ENCODE measurements around the gene NUBP1. TPM values are rescaled to one million over a fixed set of nuclear protein-coding genes. Genes with fewer than 3 reads are reported as not detected.
A peak's percentile ranks its signal among the peaks of the same experiment; 100 is the strongest.

Gene NUBP1
- total and polyA plus RNA-seq, 10 donors = 22.8 to 52.2 (median 42.8) TPM

DNA sequence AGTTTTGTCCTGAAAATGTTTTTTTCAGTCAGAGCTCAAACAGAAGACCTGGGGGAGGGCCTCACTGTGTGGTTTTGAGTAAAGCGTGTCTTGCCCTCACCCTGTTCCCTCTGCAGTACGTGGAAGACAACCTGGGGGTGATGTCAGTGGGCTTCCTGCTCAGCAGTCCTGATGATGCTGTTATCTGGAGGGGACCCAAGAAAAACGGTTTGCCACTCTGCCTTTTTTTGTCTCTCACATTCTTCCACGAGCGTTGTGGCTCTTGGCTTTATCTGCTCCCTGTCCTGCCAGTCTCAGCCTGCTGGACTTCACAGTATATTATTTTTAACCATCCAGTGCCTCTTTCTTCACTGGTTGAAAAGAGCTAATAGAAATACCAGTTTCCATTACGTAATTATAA lies 12.9 kb downstream of the NUBP1 start:
- H3K27me3 ChIP-seq (replicated peaks in 1 of 7) = no peaks in the 10 kb centered on the region
- no peaks in the 10 kb centered on the region for H3K9me3 ChIP-seq
- peak; percentile 18 for DNase-seq
- intact Hi-C loops (cut with DNase I; ENCODE audit: low total_unique reads) = no loop called here
- peaks cover 0 to 39% (median 17%) of the 10 kb centered on the region in 6 donors for H3K4me1 ChIP-seq
- no peak for TF ChIP-seq POLR2AphosphoS5 (IDR thresholded peaks at IDR 0.05)
- no peak for TF ChIP-seq CTCF (IDR thresholded peaks at IDR 0.05 in 8 of 11, conservative IDR thresholded peaks at IDR 0.05 in 3 of 11)
- no peak for TF ChIP-seq POLR2A (IDR thresholded peaks at IDR 0.05)
- no peak overlapping the region for H3K27ac ChIP-seq
- peaks cover 5 to 100% (median 71%) of the 10 kb centered on the region in 6 donors for H3K36me3 ChIP-seq
- H3K4me3 ChIP-seq = no peak overlapping the region
- 73 to 81% (median 78%) methylated on average over 6 of the region's 6 CpGs for WGBS, 5 donors

DNA sequence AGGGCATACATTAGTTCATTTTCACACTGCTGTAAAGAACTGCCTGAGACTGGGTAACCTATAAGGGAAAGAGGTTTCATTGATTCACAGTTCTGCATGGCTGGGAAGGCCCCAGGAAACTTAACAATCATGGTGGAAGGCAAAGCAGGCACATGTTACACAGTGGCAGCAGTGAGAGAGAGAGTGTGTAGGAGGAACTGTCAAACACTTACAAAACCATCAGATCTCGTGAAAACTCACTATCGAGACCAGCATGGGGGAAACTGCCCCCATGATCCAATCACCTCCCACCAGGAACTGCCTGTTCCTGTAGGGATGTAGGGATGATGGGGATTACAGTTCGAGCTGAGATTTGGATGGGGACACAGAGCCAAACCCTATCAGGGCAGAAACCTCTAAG lies 17.2 kb downstream of the NUBP1 start:
- no peaks in the 10 kb centered on the region for H3K9me3 ChIP-seq
- no peak overlapping the region for H3K27ac ChIP-seq
- WGBS, 5 donors = 61 to 76% (median 65%) methylated on average over 3 of the region's 3 CpGs
- H3K4me3 ChIP-seq = no peak overlapping the region
- H3K36me3 ChIP-seq = peaks cover 10 to 100% (median 83%) of the 10 kb centered on the region in 6 donors
- intact Hi-C loops (cut with DNase I; ENCODE audit: low total_unique reads) = no loop called here
- H3K27me3 ChIP-seq (replicated peaks in 1 of 7) = no peaks in the 10 kb centered on the region
- no peak for TF ChIP-seq POLR2A (IDR thresholded peaks at IDR 0.05)
- TF ChIP-seq CTCF (IDR thresholded peaks at IDR 0.05 in 8 of 11, conservative IDR thresholded peaks at IDR 0.05 in 3 of 11) = no peak
- TF ChIP-seq POLR2AphosphoS5 (IDR thresholded peaks at IDR 0.05) = no peak
- no peak for DNase-seq
- H3K4me1 ChIP-seq = peaks cover 7 to 18% (median 12%) of the 10 kb centered on the region in 6 donors

- H3K27me3 ChIP-seq (replicated peaks in 1 of 7) = no peaks in the 10 kb centered on the region
- no peak overlapping the region for H3K27ac ChIP-seq
- intact Hi-C loops (cut with DNase I; ENCODE audit: low total_unique reads) = no loop called here
- H3K9me3 ChIP-seq = no peaks in the 10 kb centered on the region
- TF ChIP-seq POLR2A (IDR thresholded peaks at IDR 0.05) (no peak), CTCF (IDR thresholded peaks at IDR 0.05 in 8 of 11, conservative IDR thresholded peaks at IDR 0.05 in 3 of 11) (no peak), POLR2AphosphoS5 (IDR thresholded peaks at IDR 0.05) (no peak)
- 81 to 93% (median 88%) methylated on average over 8 of the region's 8 CpGs for WGBS, 5 donors
- no peak overlapping the region for H3K4me3 ChIP-seq
- H3K36me3 ChIP-seq = peaks cover 10 to 100% (median 78%) of the 10 kb centered on the region in 6 donors
- no peak for DNase-seq
- H3K4me1 ChIP-seq = peaks cover 7 to 23% (median 16%) of the 10 kb centered on the region in 6 donors
Observed at GRCh38 chr16:10761373-10761772, 17.7 kb downstream of the NUBP1 start.

DNA sequence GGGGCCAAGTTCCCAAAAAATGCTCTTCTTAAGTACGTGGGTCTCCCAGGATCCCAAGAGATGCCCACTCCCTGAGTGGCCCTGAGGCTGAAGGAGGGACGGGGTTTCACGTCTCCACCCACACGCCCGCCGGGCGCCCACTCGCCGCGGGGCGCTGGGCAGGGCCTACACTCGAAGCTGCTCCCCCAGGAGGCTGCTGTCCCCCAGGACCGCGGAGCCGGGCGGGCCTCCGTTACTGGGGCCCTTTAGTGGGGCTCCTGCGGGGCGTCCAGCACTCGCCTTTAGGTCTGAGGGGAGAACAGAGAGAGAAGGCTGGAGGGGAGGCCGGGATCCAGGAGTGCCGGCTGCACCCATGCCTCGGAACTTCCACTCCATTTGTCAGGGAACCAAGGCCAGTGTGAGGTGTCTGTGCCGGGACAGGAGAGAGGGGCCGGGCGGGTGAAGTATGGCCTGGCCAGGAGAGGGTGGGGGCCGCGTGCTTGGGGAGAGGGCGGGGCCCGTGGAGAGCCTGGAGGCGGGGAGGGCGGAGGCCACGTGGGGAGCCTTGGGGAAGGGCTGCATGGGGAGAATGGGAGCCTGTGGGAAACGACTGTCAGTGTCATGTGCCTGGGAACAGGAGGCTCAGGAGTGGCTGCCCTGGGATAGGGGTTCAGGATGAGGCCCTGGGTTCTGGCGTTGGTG lies 18.8 kb downstream of the NUBP1 start:
- Histone ChIP-seq H3K4me1 (peaks cover 7 to 28% (median 17%) of the 10 kb centered on the region in 6 donors), H3K36me3 (peaks cover 10 to 100% (median 68%) of the 10 kb centered on the region in 6 donors), H3K9me3 (no peaks in the 10 kb centered on the region), H3K27ac (no peak overlapping the region), H3K27me3 (replicated peaks in 1 of 7) (no peaks in the 10 kb centered on the region), H3K4me3 (no peak overlapping the region)
- 89 to 95% (median 93%) methylated on average over 16 to 35 of the region's 35 CpGs for WGBS, 5 donors
- intact Hi-C loops (cut with DNase I; ENCODE audit: low total_unique reads) = no loop called here
- DNase-seq = peak; percentile 73
- TF ChIP-seq CTCF (IDR thresholded peaks at IDR 0.05 in 8 of 11, conservative IDR thresholded peaks at IDR 0.05 in 3 of 11) = no peak
- peak in 1 of 3 donors; percentile 32 for TF ChIP-seq POLR2AphosphoS5 (IDR thresholded peaks at IDR 0.05)
